GM12878 (cell line): Measurements from ENCODE around the gene ARHGAP27. TPM values are rescaled to one million over a fixed set of nuclear protein-coding genes. Genes with fewer than 3 reads are reported as not detected.

Experiments
- BCL11A ChIP-seq: IDR thresholded peaks from 2 replicates; pipeline ENCODE4 v1.6.1; 2011; ENCODE audit warnings: low read depth, low read length
- E2F8 ChIP-seq: fragments of 450-650 bp; IDR thresholded peaks from 2 replicates; pipeline ENCODE4 v1.6.1; 2018; ENCODE audit warnings: mild to moderate bottlenecking, low read depth, moderate library complexity; ENCODE audit not compliant: partially characterized antibody
- EZH2 ChIP-seq: IDR thresholded peaks from 2 replicates; pipeline ENCODE4 v1.6.1; 2012; ENCODE audit warnings: low read depth, mild to moderate bottlenecking, control low read depth, inconsistent platforms, low read length, borderline replicate concordance; ENCODE audit not compliant: control insufficient read depth
- FOXM1 ChIP-seq: IDR thresholded peaks from 2 replicates; pipeline ENCODE4 v1.6.1; 2012; ENCODE audit warnings: low read depth, mild to moderate bottlenecking, inconsistent platforms, low read length, moderate library complexity
- GABPA ChIP-seq: IDR thresholded peaks from 2 replicates; pipeline ENCODE4 v1.6.1; 2014; ENCODE audit warnings: antibody characterized with exemption, low read depth, mild to moderate bottlenecking, inconsistent platforms
- GATAD2B ChIP-seq: fragments of 450-650 bp; conservative IDR thresholded peaks from 2 replicates; pipeline ENCODE4 v1.6.1; 2017; ENCODE audit warnings: low read depth, mild to moderate bottlenecking, moderate library complexity
- IKZF1 ChIP-seq: fragments of 450-650 bp; conservative IDR thresholded peaks from 2 replicates; pipeline ENCODE4 v1.6.1; 2017; ENCODE audit warnings: antibody characterized with exemption, mild to moderate bottlenecking
- NBN ChIP-seq: fragments of 450-650 bp; IDR thresholded peaks from 2 replicates; pipeline ENCODE4 v1.6.1; 2016
- NFYB ChIP-seq: IDR thresholded peaks from 2 replicates; pipeline ENCODE4 v1.6.1; 2011; ENCODE audit warnings: low read depth, mild to moderate bottlenecking, low read length, improper control_type of control experiment, moderate library complexity; ENCODE audit not compliant: insufficient read depth
- POLR2AphosphoS2 ChIP-seq: IDR thresholded peaks from 2 replicates; pipeline ENCODE4 v1.6.1; 2011; ENCODE audit warnings: low read depth, mild to moderate bottlenecking, low read length, improper control_type of control experiment, moderate library complexity
- RAD21 ChIP-seq: IDR thresholded peaks from 2 replicates; pipeline ENCODE4 v1.6.1; 2011; ENCODE audit warnings: mild to moderate bottlenecking, low read depth, low read length, moderate library complexity; ENCODE audit not compliant: insufficient read depth
- RB1 ChIP-seq: fragments of 450-650 bp; formaldehyde crosslinking; IDR thresholded peaks from 2 replicates; pipeline ENCODE4 v1.6.1; 2017; ENCODE audit warnings: mild to moderate bottlenecking, borderline replicate concordance
- RCOR1 ChIP-seq: conservative IDR thresholded peaks from 2 replicates; pipeline ENCODE4 v1.6.1; 2012; ENCODE audit warnings: low read depth, low read length, improper control_type of control experiment
- STAT1 ChIP-seq: fragments of 450-650 bp; conservative IDR thresholded peaks from 2 replicates; pipeline ENCODE4 v1.6.1; 2014; ENCODE audit warnings: antibody characterized with exemption, mild to moderate bottlenecking
- STAT3 ChIP-seq: IDR thresholded peaks from 2 replicates; pipeline ENCODE4 v1.6.1; 2011; ENCODE audit warnings: low read depth, low read length, improper control_type of control experiment
- SUZ12 ChIP-seq: fragments of 200-600 bp; sonication (generic); IDR thresholded peaks from one replicate; pipeline ENCODE4 v1.6.1; 2018; ENCODE audit warnings: antibody characterized with exemption, mild to moderate bottlenecking; ENCODE audit not compliant: unreplicated experiment
- TCF7 ChIP-seq: IDR thresholded peaks from 2 replicates; pipeline ENCODE4 v1.6.1; 2014; ENCODE audit warnings: antibody characterized with exemption, borderline replicate concordance
- ZBED1 ChIP-seq: IDR thresholded peaks from 2 replicates; pipeline ENCODE4 v1.6.1; 2016; ENCODE audit warnings: borderline replicate concordance
- ZNF207 ChIP-seq: fragments of 450-650 bp; IDR thresholded peaks from 2 replicates; pipeline ENCODE4 v1.6.1; 2014; ENCODE audit warnings: antibody characterized with exemption, mild to moderate bottlenecking, borderline replicate concordance
- ZNF622 ChIP-seq: fragments of 450-650 bp; IDR thresholded peaks from 2 replicates; pipeline ENCODE4 v1.6.1; 2017; ENCODE audit warnings: mild to moderate bottlenecking, inconsistent platforms
- polyA plus RNA-seq, 11 experiments: library from polyadenylated mRNA; depleted of rRNA in 4 of 11; unstranded in 6 of 11; stranded (reverse) in 5 of 11; fragments of >200 nt; fragmentation: Nextera tagmentation in 4 of 11; fragmentation: Illumina TruSeq in 1 of 11; extraction: Ambion mirVana in 4 of 11; extraction: Trizol in 1 of 11; gene quantifications; 1 replicate in 1 of 11; 2 replicates in 10 of 11; pipeline versions ENCODE4 v1.2.1 to v1.2.3, GENCODE V29; 2011 to 2016; ENCODE audit warnings: inconsistent platforms in 2 of 11, missing spikeins in 2 of 11, low read depth in 1 of 11
- total RNA-seq, 4 experiments: library from RNA; depleted of rRNA in 3 of 4; stranded (reverse); fragments of >200 nt in 3 of 4; fragmentation: Illumina TruSeq in 1 of 4; extraction: Trizol in 1 of 4; gene quantifications; 2 replicates each; pipeline versions ENCODE4 v1.2.1 to v1.2.3, GENCODE V29; 2013 to 2021
- TF ChIP-seq, protein P1 (sequence below): fragments of 450-650 bp; conservative IDR thresholded peaks from 2 replicates; pipeline ENCODE4 v1.6.1; 2017; ENCODE audit warnings: mild to moderate bottlenecking, moderate library complexity
- TF ChIP-seq, protein P2 (sequence below): fragments of 450-650 bp; IDR thresholded peaks from 2 replicates; pipeline ENCODE4 v1.6.1; 2017; ENCODE audit warnings: mild to moderate bottlenecking, low read depth, inconsistent platforms; ENCODE audit not compliant: poor library complexity, severe bottlenecking

Gene ARHGAP27
- total and polyA plus RNA-seq, 10 of the 15 experiments (the other 5 are each of a cell fraction or from before 2014, with no cell fraction given), result 0.64 to 45.7 (median 17.7) TPM

DNA sequence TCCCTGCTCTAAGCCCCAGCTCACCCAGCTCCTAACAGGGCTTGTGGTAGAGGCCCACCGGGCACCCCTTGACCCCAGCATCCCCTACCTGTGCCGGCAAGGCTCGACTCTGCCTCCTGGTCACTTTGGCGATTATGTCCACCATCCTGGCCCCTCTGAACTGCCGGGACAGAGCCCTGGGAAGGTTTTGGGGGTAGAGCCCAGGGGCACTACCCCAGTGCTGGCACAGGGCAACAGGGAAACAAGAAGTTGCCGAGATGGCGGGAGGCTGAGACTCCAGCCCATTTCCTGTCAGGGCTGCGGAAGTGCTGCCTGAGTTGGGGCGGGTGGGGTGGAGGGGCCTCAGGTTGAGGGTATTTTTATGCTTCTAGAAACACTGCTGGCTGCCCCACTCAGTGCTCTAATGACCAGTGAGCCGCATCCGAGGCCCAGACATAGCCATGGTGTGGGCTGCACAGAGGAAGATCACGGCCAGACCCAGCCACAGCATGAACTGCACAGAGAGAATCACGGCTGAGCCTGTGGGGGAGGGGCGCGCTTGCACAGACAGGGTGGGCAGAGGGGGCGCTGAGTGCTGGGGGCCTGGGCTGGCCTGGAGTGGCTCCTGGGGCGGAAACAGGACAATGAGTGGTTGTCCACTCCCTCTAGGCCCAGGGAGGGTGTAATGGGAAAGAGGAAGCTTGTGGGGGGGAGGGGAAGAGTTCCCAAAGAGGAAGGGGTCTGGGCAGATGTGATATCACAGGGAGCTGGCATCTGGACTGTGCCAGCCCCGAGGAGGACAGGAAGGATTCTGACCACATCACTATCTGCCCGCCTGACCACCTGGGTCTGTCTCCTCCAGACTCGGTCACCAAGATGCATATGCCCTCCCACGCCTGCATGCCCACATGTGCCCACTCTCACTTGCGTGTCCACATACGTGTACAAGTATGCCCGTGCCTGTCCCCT, 22.3 kb downstream of the ARHGAP27 start (continued):
- TF ChIP-seq E2F8, result peak; percentile 51
- no peak for TF ChIP-seq BCL11A
- TF ChIP-seq RB1, result peak; percentile 21; the same call in 1 of the 2 replicates
- no peak for TF ChIP-seq NFYB
- no peak for TF ChIP-seq SUZ12
- TF ChIP-seq FOXM1, result no peak
- no peak for TF ChIP-seq RAD21
- no peak for TF ChIP-seq ZNF622
- TF ChIP-seq RCOR1, result no peak
- TF ChIP-seq ZBED1, result no peak
- TF ChIP-seq ZNF207, result no peak; the same call in 1 of the 2 replicates
- TF ChIP-seq, protein P1, sequence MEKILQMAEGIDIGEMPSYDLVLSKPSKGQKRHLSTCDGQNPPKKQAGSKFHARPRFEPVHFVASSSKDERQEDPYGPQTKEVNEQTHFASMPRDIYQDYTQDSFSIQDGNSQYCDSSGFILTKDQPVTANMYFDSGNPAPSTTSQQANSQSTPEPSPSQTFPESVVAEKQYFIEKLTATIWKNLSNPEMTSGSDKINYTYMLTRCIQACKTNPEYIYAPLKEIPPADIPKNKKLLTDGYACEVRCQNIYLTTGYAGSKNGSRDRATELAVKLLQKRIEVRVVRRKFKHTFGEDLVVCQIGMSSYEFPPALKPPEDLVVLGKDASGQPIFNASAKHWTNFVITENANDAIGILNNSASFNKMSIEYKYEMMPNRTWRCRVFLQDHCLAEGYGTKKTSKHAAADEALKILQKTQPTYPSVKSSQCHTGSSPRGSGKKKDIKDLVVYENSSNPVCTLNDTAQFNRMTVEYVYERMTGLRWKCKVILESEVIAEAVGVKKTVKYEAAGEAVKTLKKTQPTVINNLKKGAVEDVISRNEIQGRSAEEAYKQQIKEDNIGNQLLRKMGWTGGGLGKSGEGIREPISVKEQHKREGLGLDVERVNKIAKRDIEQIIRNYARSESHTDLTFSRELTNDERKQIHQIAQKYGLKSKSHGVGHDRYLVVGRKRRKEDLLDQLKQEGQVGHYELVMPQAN, result no peak
- TF ChIP-seq NBN, result no peak
- peak; percentile 50 for TF ChIP-seq IKZF1
- no peak for TF ChIP-seq STAT1
- no peak for TF ChIP-seq TCF7
- TF ChIP-seq GABPA, result peak; percentile 52; the same call in 1 of the 2 replicates
- TF ChIP-seq GATAD2B, result no peak
- TF ChIP-seq EZH2, result no peak
- no peak for TF ChIP-seq STAT3
- peak; percentile 59; the same call in 1 of the 2 replicates for TF ChIP-seq POLR2AphosphoS2
- TF ChIP-seq, protein P2, sequence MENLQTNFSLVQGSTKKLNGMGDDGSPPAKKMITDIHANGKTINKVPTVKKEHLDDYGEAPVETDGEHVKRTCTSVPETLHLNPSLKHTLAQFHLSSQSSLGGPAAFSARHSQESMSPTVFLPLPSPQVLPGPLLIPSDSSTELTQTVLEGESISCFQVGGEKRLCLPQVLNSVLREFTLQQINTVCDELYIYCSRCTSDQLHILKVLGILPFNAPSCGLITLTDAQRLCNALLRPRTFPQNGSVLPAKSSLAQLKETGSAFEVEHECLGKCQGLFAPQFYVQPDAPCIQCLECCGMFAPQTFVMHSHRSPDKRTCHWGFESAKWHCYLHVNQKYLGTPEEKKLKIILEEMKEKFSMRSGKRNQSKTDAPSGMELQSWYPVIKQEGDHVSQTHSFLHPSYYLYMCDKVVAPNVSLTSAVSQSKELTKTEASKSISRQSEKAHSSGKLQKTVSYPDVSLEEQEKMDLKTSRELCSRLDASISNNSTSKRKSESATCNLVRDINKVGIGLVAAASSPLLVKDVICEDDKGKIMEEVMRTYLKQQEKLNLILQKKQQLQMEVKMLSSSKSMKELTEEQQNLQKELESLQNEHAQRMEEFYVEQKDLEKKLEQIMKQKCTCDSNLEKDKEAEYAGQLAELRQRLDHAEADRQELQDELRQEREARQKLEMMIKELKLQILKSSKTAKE, result no peak
